Activated T-cell treated with anti-CD3 and anti-CD28 coated beads, Interleukin-2, amount 50 U/mL, for 1 hour (primary cell): ENCODE data around the gene CES3.
A peak's percentile ranks its signal among the peaks of the same experiment; 100 is the strongest.

Experiments
- DNase-seq: peaks from one replicate; pipeline ENCODE4 v3.0.0-alpha.2; 2020

Gene CES3

DNA sequence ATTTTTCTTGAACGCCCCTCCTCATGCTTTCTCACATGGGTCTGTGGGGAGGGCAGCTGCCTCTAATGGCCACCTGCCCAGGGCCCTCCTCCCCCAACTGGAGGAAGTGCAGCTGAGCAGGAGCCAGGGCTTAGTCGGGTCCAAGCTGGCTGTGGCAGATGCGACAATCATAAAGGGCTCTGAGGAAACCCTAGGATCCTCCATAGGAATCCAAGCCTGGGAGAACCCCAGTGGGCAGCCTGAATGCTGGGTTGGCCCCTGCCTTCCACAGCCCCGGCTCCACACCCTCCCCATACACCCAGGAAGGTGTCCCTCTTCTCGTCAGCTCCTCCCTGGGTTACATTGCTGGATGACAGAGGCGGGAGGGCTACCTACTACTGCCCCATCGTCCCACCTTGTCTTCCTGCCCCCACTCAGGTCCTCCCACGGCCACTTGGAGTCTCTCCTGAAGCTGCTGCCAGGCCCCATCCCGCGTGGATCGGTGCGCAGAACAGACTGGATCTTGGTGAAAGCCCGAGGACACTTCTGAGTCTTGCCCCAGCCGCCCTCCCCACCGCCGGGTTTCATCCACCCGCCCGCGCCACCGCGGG is 52.3 kb downstream of the CES3 start:
- DNase-seq = no peak

DNA sequence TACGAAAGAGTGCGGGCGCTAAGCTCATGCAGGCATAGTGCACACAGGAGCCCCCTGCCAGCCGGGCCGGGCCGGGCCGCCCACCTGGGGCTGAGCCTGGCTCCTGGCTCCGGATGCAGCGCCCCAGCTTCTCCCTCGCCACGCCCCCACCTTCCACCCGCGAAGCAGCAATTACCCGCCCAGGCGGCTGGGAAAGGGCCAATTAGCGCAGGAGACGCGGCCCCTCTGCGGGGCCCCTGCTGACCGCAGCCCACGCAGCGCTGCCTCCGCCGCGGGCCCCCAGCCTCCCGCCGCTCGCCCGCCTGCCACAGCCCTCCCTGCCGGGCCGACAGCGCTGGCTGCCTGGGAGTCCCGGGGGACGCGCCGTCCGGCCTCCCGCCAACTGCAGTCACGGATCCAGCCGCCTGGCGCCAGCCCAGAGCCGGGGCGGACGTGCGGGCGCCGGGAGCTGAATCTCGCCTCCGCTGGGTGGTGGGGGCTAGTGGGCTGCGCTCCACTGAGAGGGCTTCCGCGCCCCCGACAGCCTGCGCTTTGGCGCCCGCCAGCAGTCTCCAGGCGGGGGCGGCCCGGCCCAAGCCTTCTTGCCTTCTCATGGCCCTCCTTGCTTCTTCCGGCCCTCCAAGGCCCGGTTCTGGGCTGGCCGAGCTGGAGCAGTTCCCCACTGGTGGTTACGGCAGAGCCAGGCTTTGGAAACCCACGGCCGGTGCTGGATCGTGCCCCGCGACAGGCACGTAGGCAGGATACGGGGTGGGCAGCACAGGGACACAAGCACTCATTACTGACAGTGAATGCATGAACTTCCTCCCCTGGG is 53.0 kb downstream of the CES3 start:
- peak; percentile 70 for DNase-seq

DNA sequence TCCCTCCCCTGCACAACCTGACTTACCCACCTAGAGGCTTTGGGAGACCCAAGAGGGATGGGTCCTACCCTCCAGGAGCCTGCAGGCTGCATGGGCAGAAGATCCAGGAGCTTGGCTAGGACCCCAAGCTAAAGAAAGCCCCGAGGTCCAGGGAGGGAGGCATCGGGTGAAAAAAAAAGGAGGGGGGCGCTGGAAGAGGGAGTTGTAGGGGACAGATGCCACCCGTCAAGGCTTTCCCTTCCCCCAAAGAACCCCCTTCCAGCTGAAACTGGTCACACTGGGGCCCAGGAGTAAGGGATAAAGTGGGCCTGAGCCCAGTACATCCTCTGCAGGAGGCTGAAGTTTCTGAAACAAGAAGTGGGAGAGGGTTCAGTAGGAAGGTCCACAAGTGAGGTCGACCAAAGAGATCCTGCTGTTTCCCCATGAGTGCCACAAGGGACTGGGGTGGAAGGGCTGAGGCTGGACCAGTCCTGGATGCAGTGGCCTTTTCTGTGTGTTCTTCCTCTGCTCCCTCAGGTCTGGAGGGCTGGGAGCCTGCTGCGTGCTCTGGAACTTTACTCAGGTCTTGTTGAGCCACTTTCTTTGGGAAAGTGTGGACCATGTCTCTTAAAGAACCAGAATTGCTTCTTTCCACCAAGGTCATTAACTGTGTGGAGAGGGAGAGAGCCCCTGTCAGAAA is 53.7 kb downstream of the CES3 start:
- DNase-seq = no peak

DNA sequence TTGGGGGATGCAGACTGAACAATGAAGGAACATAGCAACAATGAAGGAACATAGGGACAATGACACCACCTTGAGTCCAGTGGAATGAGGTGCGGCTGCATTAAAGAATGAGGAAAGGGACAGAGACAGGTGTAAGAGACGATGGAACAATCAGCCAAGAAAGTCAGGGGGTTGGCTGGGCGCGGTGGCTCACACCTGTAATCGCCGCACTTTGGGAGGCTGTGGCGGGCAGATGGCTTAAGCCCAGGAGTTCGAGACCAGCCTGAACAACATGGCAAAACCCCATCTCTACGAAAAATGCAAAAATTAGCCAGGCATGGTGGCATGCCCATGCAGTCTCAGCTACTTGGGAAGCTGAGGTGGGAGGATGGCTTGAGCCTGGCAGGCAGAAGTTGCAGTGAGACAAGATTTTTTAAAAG is 54.3 kb downstream of the CES3 start:
- no peak for DNase-seq

DNA sequence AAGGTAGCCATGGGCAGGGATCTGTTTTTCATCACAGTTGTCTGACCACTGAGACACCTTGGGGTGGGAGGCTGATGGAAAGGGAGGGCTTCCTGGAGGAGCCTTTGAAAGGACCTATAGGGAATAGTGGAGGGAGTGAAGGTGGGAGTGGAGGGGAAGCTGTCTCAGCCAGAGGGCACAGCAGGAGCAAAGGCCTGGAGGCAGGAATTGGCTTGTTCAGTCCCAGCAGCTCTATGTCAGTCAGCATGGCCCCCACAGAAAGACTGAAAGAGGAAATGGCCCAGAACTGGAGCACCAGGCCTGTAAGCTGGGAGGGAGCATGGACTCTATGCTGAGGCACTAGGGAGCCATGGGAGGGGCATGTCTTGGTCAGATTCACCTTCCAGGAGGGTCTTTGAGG is 55.1 kb downstream of the CES3 start:
- DNase-seq = no peak

DNA sequence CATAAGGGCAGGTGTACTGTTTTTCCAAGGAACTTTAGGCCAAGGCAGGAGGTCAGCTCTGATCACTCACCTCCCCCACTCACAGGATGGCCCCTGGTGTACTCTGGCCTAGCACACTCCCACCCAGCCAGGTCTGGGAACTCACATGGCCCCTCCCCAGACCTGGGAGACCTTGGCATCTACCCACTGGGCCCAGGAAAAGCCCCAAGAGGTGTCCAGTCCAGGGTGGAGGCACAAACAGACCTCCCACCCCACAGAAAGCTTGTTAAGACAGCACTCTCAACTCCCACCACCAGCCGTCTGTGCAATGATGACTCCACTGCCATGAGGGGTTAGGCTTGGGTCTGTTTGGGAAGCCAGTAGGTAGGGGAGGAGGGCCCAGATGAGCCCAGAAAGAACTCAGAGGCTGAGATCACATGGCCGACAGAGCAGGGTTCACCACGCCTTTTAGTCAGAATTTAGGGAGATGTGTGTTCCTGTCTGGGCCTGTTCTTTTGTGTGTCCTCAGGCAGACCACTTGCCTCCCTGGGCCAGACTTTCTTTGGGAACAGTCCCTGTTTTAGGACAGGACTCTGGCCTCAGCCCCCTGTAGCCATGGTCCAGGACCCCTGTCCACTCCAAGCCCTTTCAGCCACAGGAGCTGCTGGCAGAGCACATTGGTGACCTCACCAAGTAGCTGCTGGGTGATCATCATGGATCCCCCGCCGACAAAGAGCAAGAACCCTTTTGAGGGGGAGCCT is 55.8 kb downstream of the CES3 start:
- no peak for DNase-seq

DNA sequence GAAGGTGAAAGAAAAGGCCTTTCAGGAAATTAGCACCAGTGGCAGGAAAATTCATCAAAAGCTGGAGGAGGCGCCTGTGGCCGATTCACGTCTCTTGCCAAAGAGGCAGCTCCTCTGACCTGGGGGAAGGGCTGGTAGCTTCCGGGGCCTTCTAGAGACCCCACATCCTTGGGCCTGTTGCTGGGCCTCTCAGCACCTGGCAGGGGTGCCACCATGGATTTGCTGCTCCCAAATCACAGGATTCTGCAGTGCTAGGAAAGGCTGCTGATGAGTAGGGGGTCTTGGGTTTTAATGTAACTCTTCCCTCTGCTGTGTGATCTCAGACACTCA is 56.3 kb downstream of the CES3 start:
- no peak for DNase-seq

DNA sequence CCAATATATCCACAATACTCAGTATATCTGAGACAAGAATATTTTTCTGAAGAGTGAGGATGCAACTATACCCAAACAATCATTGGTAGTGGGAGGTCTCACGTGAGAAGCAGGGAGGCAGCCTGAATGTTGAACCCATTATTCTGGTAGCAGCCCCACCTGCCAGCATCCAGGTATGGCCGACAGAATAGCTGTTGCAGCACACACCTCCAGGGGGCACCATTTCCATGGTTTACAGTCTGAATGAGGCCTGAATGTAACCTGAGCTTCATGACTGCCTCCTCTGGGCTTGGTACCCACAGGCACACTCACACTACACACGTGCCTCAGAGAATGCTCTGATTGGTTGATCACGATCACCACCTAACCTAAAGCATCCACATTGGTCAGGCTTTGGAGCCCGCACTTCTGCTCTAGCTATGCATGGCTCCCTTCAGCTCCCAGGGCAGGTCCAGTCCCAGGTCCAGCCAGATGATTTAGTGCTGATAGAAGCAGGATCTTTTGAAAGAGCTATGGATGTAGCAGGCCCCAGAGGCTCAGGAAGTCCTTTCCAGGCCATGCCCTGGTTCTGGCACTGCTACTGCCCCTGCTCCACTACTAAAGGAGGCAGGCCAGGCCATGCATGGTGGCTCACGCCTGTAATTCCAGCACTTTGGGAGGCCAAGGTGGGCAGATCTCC is 56.9 kb downstream of the CES3 start:
- DNase-seq = peak; percentile 82

DNA sequence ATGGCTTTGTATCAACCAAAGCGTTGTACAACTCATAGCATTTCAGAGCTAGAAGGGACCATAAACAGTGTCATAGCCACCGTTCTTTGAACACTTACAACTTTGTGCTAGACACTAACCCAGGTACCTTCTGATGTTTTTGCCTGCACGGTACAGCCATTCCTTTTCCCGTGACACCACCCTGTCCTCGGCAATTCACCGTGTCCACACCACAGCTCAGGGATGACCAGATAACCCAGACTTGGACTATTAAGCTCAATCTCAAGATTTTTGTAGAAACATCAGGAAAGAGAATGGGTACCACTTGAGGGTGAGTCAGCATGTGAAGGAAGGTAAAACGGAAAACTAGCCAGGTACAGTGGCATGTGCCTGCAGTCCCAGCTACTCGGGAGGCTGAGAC is 58.1 kb downstream of the CES3 start:
- no peak for DNase-seq

DNA sequence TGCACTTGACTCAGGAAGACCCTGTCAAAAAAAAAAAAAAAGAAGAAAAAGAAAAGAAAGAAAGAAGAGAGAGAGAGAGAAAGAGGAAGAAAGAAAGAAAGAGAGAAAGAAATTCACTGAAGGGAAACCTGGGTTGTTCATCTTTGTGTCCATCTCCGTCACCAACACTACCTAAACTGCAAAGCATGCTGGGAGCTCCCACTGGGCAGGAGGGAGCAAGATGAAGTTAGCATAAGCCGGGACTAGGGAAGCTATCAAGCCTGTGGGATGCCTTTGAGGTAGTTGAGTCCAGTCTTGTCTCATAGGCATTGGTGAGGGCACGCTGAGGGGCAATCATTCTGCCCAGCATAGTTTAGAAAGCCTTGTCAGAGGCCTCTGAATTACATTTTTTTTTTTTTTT is 60.3 kb downstream of the CES3 start:
- DNase-seq = no peak

DNA sequence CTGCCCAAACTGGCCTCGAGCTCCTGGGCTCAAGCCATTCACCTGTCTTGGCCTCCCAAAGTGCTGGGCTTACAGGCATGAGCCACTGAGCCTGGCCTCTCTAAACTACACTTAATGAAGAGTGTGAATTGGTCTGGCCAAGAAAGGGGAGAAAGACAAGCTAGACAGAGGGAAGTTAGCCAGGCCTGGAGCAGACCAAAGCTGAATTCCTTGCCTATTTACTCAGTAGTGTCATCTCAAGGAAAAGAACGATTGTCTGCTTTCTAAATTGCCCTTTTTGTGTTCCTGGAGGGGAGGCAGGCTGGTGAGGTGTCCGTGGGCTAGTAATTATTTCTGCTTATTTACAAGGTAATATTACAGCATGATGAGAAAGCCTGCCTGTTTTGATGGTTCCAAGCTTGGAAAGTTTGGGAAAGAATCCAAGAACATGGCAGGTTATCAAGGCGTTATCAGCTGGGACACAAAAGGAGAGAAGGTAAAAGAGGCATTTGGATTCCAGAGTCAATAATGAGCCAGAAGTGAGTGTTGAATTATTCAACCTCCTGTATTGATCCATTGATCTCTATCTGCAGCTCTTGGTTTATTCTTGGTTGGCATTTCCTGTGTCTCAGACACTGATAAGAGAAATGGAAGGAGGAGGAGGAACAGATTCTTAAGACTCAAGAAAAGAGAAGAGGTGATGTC is 61.6 kb downstream of the CES3 start:
- DNase-seq = no peak

DNA sequence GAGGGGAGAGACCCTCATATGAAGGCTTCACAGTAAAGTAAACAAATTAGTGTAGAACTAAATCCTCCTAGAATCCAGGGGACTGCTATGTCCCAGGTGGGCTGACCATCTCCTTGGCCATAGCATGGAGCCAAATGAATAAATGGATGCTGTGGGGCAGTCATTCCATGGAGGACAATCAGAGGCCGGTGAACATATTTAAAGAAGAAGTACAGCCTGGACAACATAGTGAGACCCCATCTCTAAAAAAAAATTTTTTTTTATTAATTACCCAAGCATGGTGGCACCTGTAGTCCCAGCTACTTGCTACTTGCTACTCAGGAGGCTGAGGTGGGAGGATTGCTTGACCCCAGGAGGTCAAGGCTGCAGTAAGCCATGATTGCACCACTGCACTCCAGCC is 62.6 kb downstream of the CES3 start:
- no peak for DNase-seq
